COLO668 (cell line): Measurements from ENCODE around the gene TBX3.
A peak's percentile ranks its signal among the peaks of the same experiment; 100 is the strongest.

Source experiments
- DNase-seq: peaks from one replicate; lab custom pipeline; 2025; ENCODE audit not compliant: unreplicated experiment; lab: John Stamatoyannopoulos, UW

Gene TBX3

DNA sequence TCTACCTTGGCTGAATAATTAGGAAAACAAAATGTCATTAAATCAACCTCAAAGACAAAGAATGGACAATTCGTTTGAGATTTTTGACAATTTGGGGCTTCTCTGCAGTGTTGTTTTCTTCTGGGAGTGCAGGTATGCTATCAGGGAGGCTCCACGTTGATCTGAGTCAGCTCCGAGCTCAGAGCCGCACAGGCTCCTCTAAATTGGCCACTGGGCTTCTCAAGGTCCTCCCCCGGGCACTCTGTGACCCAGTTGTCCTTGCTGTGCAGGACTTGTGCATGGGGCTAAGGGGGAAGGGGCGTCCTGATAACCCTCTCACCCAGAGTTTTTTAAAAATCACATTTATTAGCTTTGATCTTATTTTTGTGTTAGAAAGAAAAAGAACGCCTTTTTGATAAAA lies 52.7 kb downstream of the TBX3 start:
- DNase-seq: no peak

GRCh38 chr12:114628199-114628598 lies 55.8 kb downstream of the TBX3 start:
- no peak for DNase-seq

- DNase-seq: no peak
Observed at GRCh38 chr12:114627393-114627792, 56.6 kb downstream of the TBX3 start.

GRCh38 chr12:114625294-114625851 lies 58.6 kb downstream of the TBX3 start:
- DNase-seq: peak; percentile 21

GRCh38 chr12:114623737-114624136 lies 60.2 kb downstream of the TBX3 start:
- DNase-seq: no peak
